Gastrocnemius medialis (tissue), 4 donors: Measurements from ENCODE around the gene CDC14B.

ENCODE experiments used
- CTCF ChIP-seq, 5 experiments: fragments of 450-650 bp in 3 of 5; fragments of 200-600 bp in 2 of 5; sonication (generic) in 2 of 5; IDR thresholded peaks in 4 of 5; conservative IDR thresholded peaks in 1 of 5; 1 replicate in 4 of 5; 2 replicates in 1 of 5; pipeline ENCODE4 v1.5.1; 2016 to 2019; ENCODE audit warnings: antibody characterized with exemption in 5 of 5, mild to moderate bottlenecking in 3 of 5, moderate library complexity in 3 of 5
- POLR2A ChIP-seq, 2 donors: fragments of 450-650 bp; IDR thresholded peaks; one replicate each; pipeline ENCODE4 v1.6.1; 2017; ENCODE audit warnings: antibody characterized with exemption in 2 of 2, mild to moderate bottlenecking in 2 of 2, moderate library complexity in 2 of 2

GRCh38 chr9:96490534-96491078, 129.0 kb downstream of the CDC14B start:
- TF ChIP-seq CTCF (IDR thresholded peaks at IDR 0.05 in 4 of 5, conservative IDR thresholded peaks at IDR 0.05 in 1 of 5) (no peak), POLR2A (IDR thresholded peaks at IDR 0.05) (no peak)
